NCI-H146 (cell line): ENCODE results near the gene HSPA5.
"Not testable (repeated sequence)": the region's sequence is repeated elsewhere in the genome, so short reads cannot be mapped to it uniquely, and the experiment has no call there.

Experiments used
- DNase-seq: peaks from one replicate; lab custom pipeline; 2025; lab: John Stamatoyannopoulos, UW

Gene HSPA5

GRCh38 chr9:125241863-125242739, 958 bp upstream of the HSPA5 start:
- peak; percentile 19 for DNase-seq

- DNase-seq = peak; percentile 37
Observed at GRCh38 chr9:125240649-125240999, 519 bp downstream of the HSPA5 start.

GRCh38 chr9:125239631-125240597, 1.2 kb downstream of the HSPA5 start:
- no peak for DNase-seq

GRCh38 chr9:125238915-125239446, 2.2 kb downstream of the HSPA5 start:
- DNase-seq = no peak

- no peak for DNase-seq
Observed at GRCh38 chr9:125238127-125238914, 2.8 kb downstream of the HSPA5 start.

- not testable (repeated sequence) for DNase-seq
Observed at GRCh38 chr9:125236520-125237159, 4.5 kb downstream of the HSPA5 start.

- no peak for DNase-seq
Observed at GRCh38 chr9:125235804-125236519, 5.2 kb downstream of the HSPA5 start.

GRCh38 chr9:125234099-125234498, 7.0 kb downstream of the HSPA5 start:
- DNase-seq = not testable (repeated sequence)

GRCh38 chr9:125233678-125234077, 7.5 kb downstream of the HSPA5 start:
- no peak for DNase-seq

- no peak for DNase-seq
Observed at GRCh38 chr9:125227761-125228160, 13.4 kb downstream of the HSPA5 start.

GRCh38 chr9:125224858-125225257, 16.3 kb downstream of the HSPA5 start:
- not testable (repeated sequence) for DNase-seq

- DNase-seq = no peak
Observed at GRCh38 chr9:125218621-125219020, 22.5 kb downstream of the HSPA5 start.

GRCh38 chr9:125214186-125214585, 27.0 kb downstream of the HSPA5 start:
- no peak for DNase-seq

GRCh38 chr9:125204477-125204876, 36.7 kb downstream of the HSPA5 start:
- DNase-seq = no peak

GRCh38 chr9:125202846-125203618, 38.1 kb downstream of the HSPA5 start:
- DNase-seq = no peak

GRCh38 chr9:125200216-125201047, 40.7 kb downstream of the HSPA5 start, which contains the start of gene RABEPK:
TSS of gene RABEPK (plus strand) at chr9:125200542. CDS start at chr9:125203014, 2,472 bp downstream.
- peak; percentile 87 for DNase-seq

GRCh38 chr9:125195591-125195990, 45.6 kb downstream of the HSPA5 start:
- not testable (repeated sequence) for DNase-seq

GRCh38 chr9:125194466-125194865, 46.7 kb downstream of the HSPA5 start:
- not testable (repeated sequence) for DNase-seq
